GM21723 (cell line): ENCODE results near the gene MOXD1.

Experiments
- ATAC-seq: cut with Tn5 transposase; IDR thresholded peaks from one replicate; pipeline ENCODE4 v1.9.1; 2021; ENCODE audit warnings: mild to moderate bottlenecking, moderate library complexity; ENCODE audit not compliant: unreplicated experiment

MOXD1 gene

DNA sequence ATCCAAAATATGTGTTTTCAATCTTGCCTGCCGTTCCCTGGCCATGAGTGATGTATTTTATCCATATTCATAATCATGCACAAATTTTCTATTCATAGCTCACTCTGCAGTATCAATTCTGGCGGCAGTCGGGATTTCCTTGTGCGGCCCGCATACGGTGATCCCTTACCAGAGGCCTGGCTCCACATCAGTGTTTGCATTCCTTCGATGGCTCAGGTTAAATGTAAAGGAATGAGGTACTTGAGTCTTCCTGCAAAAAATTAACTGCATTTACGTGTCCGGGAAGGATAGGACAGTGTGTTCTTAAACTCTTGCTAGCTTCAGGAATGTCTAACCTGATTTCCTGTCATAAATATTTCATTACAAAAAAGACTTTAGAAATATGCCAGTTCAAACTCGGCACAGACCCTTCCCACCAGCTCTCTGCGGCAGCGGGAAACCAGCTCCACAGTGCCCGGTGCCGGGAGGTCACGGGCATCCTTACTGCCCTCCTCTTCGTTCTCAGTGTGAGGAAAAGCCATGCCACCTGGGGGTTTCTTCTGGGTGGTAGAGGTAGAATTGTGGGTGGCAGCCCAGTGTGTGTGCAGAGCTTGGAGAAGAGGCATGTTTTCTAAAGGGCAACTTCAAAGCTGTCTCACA is 154.5 kb downstream of the MOXD1 start:
- ATAC-seq = no peak

DNA sequence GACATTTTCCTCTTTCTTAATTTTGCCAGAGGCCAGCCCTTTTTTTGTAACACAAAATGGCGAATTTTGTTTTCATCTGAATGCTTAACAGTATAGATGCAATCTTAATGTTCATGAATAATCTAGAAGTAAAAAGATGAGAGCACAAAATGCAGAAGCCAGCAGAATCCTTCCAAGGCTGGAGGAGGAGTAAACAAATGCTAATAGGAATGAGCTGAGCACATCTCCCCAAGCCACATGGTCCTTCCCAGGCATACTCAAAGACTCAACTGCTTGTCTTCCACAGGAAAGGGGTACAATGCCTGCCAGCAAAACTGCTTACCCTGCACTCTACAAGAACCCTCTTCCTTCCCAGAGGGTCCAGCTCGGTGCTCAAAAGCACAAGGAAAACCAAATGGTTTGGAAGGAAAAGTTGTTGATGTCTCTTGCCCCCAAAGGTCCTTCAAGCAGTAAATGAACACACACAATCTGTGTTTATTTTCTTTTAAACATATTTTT is 155.1 kb downstream of the MOXD1 start:
- ATAC-seq = no peak
